H9 (cell line): Measurements from ENCODE around the gene LRRC17. TPM values are rescaled to one million over a fixed set of nuclear protein-coding genes. Genes with fewer than 3 reads are reported as not detected.

Experiments used
- DNase-seq: peaks from one replicate; pipeline ENCODE4 v3.0.0-alpha.2; 2017
- H2AFZ ChIP-seq: one replicate; pipeline ENCODE4 v1.6.1; 2013; ENCODE audit warnings: mild to moderate bottlenecking, low read length, control low read depth, moderate library complexity
- H2AK5ac ChIP-seq: 2 replicates; pipeline ENCODE4 v1.6.1; 2013; ENCODE audit warnings: low read length, control low read depth, mixed read lengths; ENCODE audit not compliant: insufficient read length
- H2BK120ac ChIP-seq: one replicate; pipeline ENCODE4 v1.6.1; 2013; ENCODE audit warnings: low read depth, mild to moderate bottlenecking, low read length, control low read depth, inconsistent platforms; ENCODE audit not compliant: poor library complexity, severe bottlenecking
- H2BK12ac ChIP-seq: 2 replicates; pipeline ENCODE4 v1.6.1; 2013; ENCODE audit warnings: low read length, control low read depth, mixed read lengths, low read depth; ENCODE audit not compliant: insufficient read length
- H2BK15ac ChIP-seq: 2 replicates; pipeline ENCODE4 v1.6.1; 2013; ENCODE audit warnings: low read depth, low read length, control low read depth
- H2BK20ac ChIP-seq: one replicate; pipeline ENCODE4 v1.6.1; 2013; ENCODE audit warnings: low read depth, mild to moderate bottlenecking, low read length, control low read depth, inconsistent platforms; ENCODE audit not compliant: poor library complexity, severe bottlenecking
- H2BK5ac ChIP-seq: 2 replicates; pipeline ENCODE4 v1.6.1; 2013; ENCODE audit warnings: low read length, control low read depth, mixed read lengths; ENCODE audit not compliant: insufficient read length
- H3K14ac ChIP-seq: 2 replicates; pipeline ENCODE4 v1.6.1; 2013; ENCODE audit warnings: low read length, control low read depth; ENCODE audit not compliant: insufficient read depth
- H3K18ac ChIP-seq: 2 replicates; pipeline ENCODE4 v1.6.1; 2013; ENCODE audit warnings: low read depth, mild to moderate bottlenecking, mixed read lengths, low read length, control low read depth; ENCODE audit not compliant: insufficient read length
- H3K23ac ChIP-seq: 2 replicates; pipeline ENCODE4 v1.6.1; 2013; ENCODE audit warnings: low read length, control low read depth, mixed read lengths, low read depth; ENCODE audit not compliant: insufficient read length
- H3K23me2 ChIP-seq: 2 replicates; pipeline ENCODE4 v1.6.1; 2013; ENCODE audit warnings: low read depth, mild to moderate bottlenecking, mixed read lengths, low read length, control low read depth; ENCODE audit not compliant: insufficient read length, poor library complexity, severe bottlenecking
- H3K27ac ChIP-seq: 2 replicates; pipeline ENCODE4 v1.5.1; 2013; ENCODE audit warnings: low read length, control low read depth, mixed read lengths, low read depth; ENCODE audit not compliant: insufficient read length
- H3K27me3 ChIP-seq: 2 replicates; pipeline ENCODE4 v1.6.1; 2013; ENCODE audit warnings: low read length, control low read depth, inconsistent platforms; ENCODE audit not compliant: insufficient read depth
- H3K4ac ChIP-seq: 2 replicates; pipeline ENCODE4 v1.6.1; 2013; ENCODE audit warnings: low read depth, mild to moderate bottlenecking, control low read depth, inconsistent platforms, low read length, moderate library complexity
- H3K4me1 ChIP-seq: 2 replicates; pipeline ENCODE4 v1.6.1; 2013; ENCODE audit warnings: low read length, control low read depth, inconsistent platforms; ENCODE audit not compliant: insufficient read depth
- H3K4me2 ChIP-seq: 2 replicates; pipeline ENCODE4 v1.6.1; 2013; ENCODE audit warnings: low read length, control low read depth, mixed read lengths; ENCODE audit not compliant: insufficient read length, insufficient read depth
- H3K56ac ChIP-seq: 2 replicates; pipeline ENCODE4 v1.6.1; 2013; ENCODE audit warnings: low read depth, mild to moderate bottlenecking, mixed read lengths, low read length, control low read depth; ENCODE audit not compliant: insufficient read length
- H3K79me1 ChIP-seq: 2 replicates; pipeline ENCODE4 v1.6.1; 2013; ENCODE audit warnings: low read depth, mild to moderate bottlenecking, moderate library complexity, low read length, control low read depth, inconsistent platforms; ENCODE audit not compliant: insufficient read depth, poor library complexity, severe bottlenecking
- H3K79me2 ChIP-seq: 2 replicates; pipeline ENCODE4 v1.6.1; 2013; ENCODE audit warnings: low read length, control low read depth, inconsistent platforms; ENCODE audit not compliant: insufficient read depth
- H3K9ac ChIP-seq: 2 replicates; pipeline ENCODE4 v1.6.1; 2013; ENCODE audit warnings: low read length, control low read depth, mixed read lengths; ENCODE audit not compliant: insufficient read length; ENCODE audit errors: extremely low read depth
- H3K9me3 ChIP-seq: one replicate; pipeline ENCODE4 v1.6.1; 2013; ENCODE audit warnings: low read depth, low read length, inconsistent platforms; ENCODE audit not compliant: control insufficient read depth
- H3T11ph ChIP-seq: one replicate; pipeline ENCODE4 v1.6.1; 2013; ENCODE audit warnings: mild to moderate bottlenecking, low read length, control low read depth, inconsistent platforms
- H4K20me1 ChIP-seq: one replicate; pipeline ENCODE4 v1.6.1; 2013; ENCODE audit not compliant: control insufficient read depth, insufficient read length, insufficient read depth
- H4K5ac ChIP-seq: 2 replicates; pipeline ENCODE4 v1.6.1; 2013; ENCODE audit warnings: low read depth, mild to moderate bottlenecking, mixed read lengths, low read length, control low read depth; ENCODE audit not compliant: insufficient read length
- H4K8ac ChIP-seq: replicated peaks from 2 replicates; pipeline ENCODE4 v1.6.1; 2013; ENCODE audit warnings: low read length, control low read depth, mixed read lengths, low read depth; ENCODE audit not compliant: insufficient read length
- H4K91ac ChIP-seq: 2 replicates; pipeline ENCODE4 v1.6.1; 2013; ENCODE audit warnings: low read depth, mild to moderate bottlenecking, moderate library complexity, mixed read lengths, low read length, control low read depth; ENCODE audit not compliant: insufficient read length
- H3K27ac Mint-ChIP-seq, 3 experiments: 2 replicates in 2 of 3; 3 replicates in 1 of 3; pipeline ENCODE4 v1.8.0; 2020 to 2021; ENCODE audit warnings: mixed read lengths in 3 of 3, mild to moderate bottlenecking in 1 of 3, moderate library complexity in 1 of 3
- H3K27me3 Mint-ChIP-seq: 2 replicates; pipeline ENCODE4 v1.8.0; 2021; ENCODE audit warnings: low read depth, mild to moderate bottlenecking, moderate library complexity, mixed read lengths
- H3K36me3 Mint-ChIP-seq, 3 experiments: 2 replicates in 2 of 3; 3 replicates in 1 of 3; pipeline ENCODE4 v1.8.0; 2020 to 2021; ENCODE audit warnings: low read depth in 3 of 3, mixed read lengths in 3 of 3; ENCODE audit not compliant: insufficient read depth in 1 of 3
- H3K4me1 Mint-ChIP-seq, 2 experiments: 2 replicates each; pipeline ENCODE4 v1.8.0; 2020; ENCODE audit warnings: mixed read lengths in 2 of 2
- H3K4me3 Mint-ChIP-seq, 2 experiments: 2 replicates in 1 of 2; 3 replicates in 1 of 2; pipeline ENCODE4 v1.8.0; 2020 to 2021; ENCODE audit warnings: mild to moderate bottlenecking in 2 of 2, mixed read lengths in 2 of 2, moderate library complexity in 1 of 2
- H3K9me3 Mint-ChIP-seq, 2 experiments: 2 replicates in 1 of 2; 3 replicates in 1 of 2; pipeline ENCODE4 v1.8.0; 2020; ENCODE audit warnings: mild to moderate bottlenecking in 2 of 2, mixed read lengths in 2 of 2, moderate library complexity in 1 of 2
- WGBS: extraction: QIAGEN DNeasy Blood & Tissue Kit; methylation state at CpG from one replicate; pipeline ENCODE4 v1.1.7; 2013; ENCODE audit warnings: missing lambda C conversion rate, low lambda C conversion rate, mixed read lengths; ENCODE audit not compliant: insufficient read length; ENCODE audit errors: extremely low coverage; 5-methylcytosine and 5-hydroxymethylcytosine counted together
- total RNA-seq: library from RNA; stranded (reverse); gene quantifications from 2 replicates; pipeline ENCODE4 v1.2.1, GENCODE V29; 2021
- TF ChIP-seq, protein P1 (sequence below): fragments of 200-600 bp; sonication (generic); conservative IDR thresholded peaks from 3 replicates; pipeline ENCODE4 v1.8.0; 2021; ENCODE audit warnings: antibody characterized with exemption, mild to moderate bottlenecking

Gene LRRC17
- total RNA-seq, 1 experiment from 2014 or later = 2.0 TPM

DNA sequence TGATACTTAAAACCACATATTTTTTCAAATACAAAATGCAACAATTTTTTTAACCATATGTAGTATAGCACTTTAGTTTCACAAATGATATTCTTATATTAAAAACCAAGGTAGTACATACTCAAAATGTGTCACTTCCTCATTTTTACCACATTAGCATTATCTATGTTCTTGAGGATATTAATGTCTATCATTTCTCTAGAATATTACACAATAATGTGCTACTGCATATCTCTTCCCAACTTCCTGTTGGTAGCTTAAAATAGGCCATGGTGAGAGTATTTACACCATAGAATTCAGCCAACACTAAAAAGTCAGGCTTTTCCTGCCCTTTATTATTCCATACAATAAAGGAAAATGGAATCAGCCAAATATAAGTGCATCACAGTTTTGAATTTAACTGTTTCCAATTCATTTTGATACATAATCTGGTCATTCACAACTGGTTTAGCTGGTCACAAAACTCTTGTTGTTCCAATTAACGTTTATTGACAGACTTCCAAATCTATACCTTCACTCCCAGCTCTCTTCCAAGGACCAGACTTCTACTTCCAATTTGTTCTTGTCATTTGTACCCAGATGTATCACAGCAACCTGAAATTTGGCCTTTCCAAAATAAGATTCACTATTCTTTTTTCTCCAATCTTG is 20.0 kb upstream of the LRRC17 start:
- no CpG with 5 or more reads among the region's 1 CpG for WGBS
- H3K9me3 Mint-ChIP-seq = no peaks in the 10 kb centered on the region
- Histone ChIP-seq H3K79me1 (no peaks in the 10 kb centered on the region), H2BK20ac (no peak overlapping the region), H3K79me2 (no peaks in the 10 kb centered on the region), H3K27ac (no peak overlapping the region), H3K4me2 (no peak overlapping the region), H3K4me1 (no peaks in the 10 kb centered on the region), H3K23ac (no peak overlapping the region), H3K18ac (no peak overlapping the region), H3T11ph (no peak overlapping the region), H3K14ac (no peak overlapping the region), H3K9ac (no peak overlapping the region), H2BK15ac (no peak overlapping the region), H3K23me2 (no peaks in the 10 kb centered on the region), H2BK120ac (no peak overlapping the region), H4K20me1 (no peaks in the 10 kb centered on the region), H2AFZ (no peak overlapping the region), H3K4ac (no peak overlapping the region), H4K8ac (no peak overlapping the region), H2AK5ac (no peak overlapping the region), H3K27me3 (no peaks in the 10 kb centered on the region), H3K56ac (no peak overlapping the region), H4K5ac (no peak overlapping the region), H3K9me3 (no peaks in the 10 kb centered on the region), H2BK12ac (no peak overlapping the region), H2BK5ac (no peak overlapping the region), H4K91ac (no peak overlapping the region)
- no peaks in the 10 kb centered on the region; a peak in 2 of 7 replicates for H3K36me3 Mint-ChIP-seq
- no peak overlapping the region for H3K4me3 Mint-ChIP-seq
- H3K27me3 Mint-ChIP-seq = no peaks in the 10 kb centered on the region
- no peak for DNase-seq
- TF ChIP-seq, protein P1, sequence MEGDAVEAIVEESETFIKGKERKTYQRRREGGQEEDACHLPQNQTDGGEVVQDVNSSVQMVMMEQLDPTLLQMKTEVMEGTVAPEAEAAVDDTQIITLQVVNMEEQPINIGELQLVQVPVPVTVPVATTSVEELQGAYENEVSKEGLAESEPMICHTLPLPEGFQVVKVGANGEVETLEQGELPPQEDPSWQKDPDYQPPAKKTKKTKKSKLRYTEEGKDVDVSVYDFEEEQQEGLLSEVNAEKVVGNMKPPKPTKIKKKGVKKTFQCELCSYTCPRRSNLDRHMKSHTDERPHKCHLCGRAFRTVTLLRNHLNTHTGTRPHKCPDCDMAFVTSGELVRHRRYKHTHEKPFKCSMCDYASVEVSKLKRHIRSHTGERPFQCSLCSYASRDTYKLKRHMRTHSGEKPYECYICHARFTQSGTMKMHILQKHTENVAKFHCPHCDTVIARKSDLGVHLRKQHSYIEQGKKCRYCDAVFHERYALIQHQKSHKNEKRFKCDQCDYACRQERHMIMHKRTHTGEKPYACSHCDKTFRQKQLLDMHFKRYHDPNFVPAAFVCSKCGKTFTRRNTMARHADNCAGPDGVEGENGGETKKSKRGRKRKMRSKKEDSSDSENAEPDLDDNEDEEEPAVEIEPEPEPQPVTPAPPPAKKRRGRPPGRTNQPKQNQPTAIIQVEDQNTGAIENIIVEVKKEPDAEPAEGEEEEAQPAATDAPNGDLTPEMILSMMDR = no peak
- H3K27ac Mint-ChIP-seq = no peak overlapping the region
- peaks cover 0 to 2% of the 10 kb centered on the region in 2 experiments; a peak in 1 of 4 replicates for H3K4me1 Mint-ChIP-seq
